ENCODE measurements around the gene PNMA6F. TPM values are rescaled to one million over a fixed set of nuclear protein-coding genes. Genes with fewer than 3 reads are reported as not detected.

PNMA6F gene
- total and polyA plus RNA-seq, 7 donors, result not detected

GRCh38 chrX:153352858-153353257 lies 31.3 kb upstream of the PNMA6F start:
- WGBS, 3 donors, result 66 to 80% (median 73%) methylated on average over 3 of the region's 3 CpGs
- intact Hi-C loops (cut with DNase I), result no loop called here
- no peak for DNase-seq
- H3K4me1 ChIP-seq, result no peaks in the 10 kb centered on the region
- ATAC-seq, result no peak
- H3K27ac ChIP-seq, result no peak overlapping the region
- peaks cover 0 to 4% (median 0%) of the 10 kb centered on the region in 3 donors for H3K27me3 ChIP-seq (ENCODE audit: insufficient read depth in 3 of 3, low read length in 2 of 3)
- TF ChIP-seq CTCF (IDR thresholded peaks at IDR 0.05), result no peak
- H3K9me3 ChIP-seq, result no peaks in the 10 kb centered on the region
- peaks cover 0 to 11% of the 10 kb centered on the region in 2 donors for H3K36me3 ChIP-seq (ENCODE audit: insufficient read depth in 1 of 2, low read depth in 1 of 2)
- no peak overlapping the region for H3K4me3 ChIP-seq

- intact Hi-C loops (cut with DNase I), result no loop called here
- Histone ChIP-seq H3K4me3 (no peak overlapping the region), H3K4me1 (no peaks in the 10 kb centered on the region), H3K27me3 (ENCODE audit: insufficient read depth in 3 of 3, low read length in 2 of 3) (peaks cover 0 to 4% (median 0%) of the 10 kb centered on the region in 3 donors), H3K36me3 (ENCODE audit: insufficient read depth in 1 of 2, low read depth in 1 of 2) (peaks cover 2 to 20% of the 10 kb centered on the region in 2 donors), H3K27ac (no peak overlapping the region), H3K9me3 (no peaks in the 10 kb centered on the region)
- TF ChIP-seq CTCF (IDR thresholded peaks at IDR 0.05), result no peak
- no peak for DNase-seq
- 78 to 92% (median 88%) methylated on average over 8 of the region's 8 CpGs for WGBS, 3 donors
- no peak for ATAC-seq
Measured at GRCh38 chrX:153351981-153352380, 30.4 kb upstream of the PNMA6F start.

GRCh38 chrX:153349952-153350351 lies 28.4 kb upstream of the PNMA6F start:
- Histone ChIP-seq H3K4me3 (no peak overlapping the region), H3K27ac (no peak overlapping the region), H3K27me3 (ENCODE audit: insufficient read depth in 3 of 3, low read length in 2 of 3) (peaks cover 0 to 4% (median 0%) of the 10 kb centered on the region in 3 donors), H3K4me1 (no peaks in the 10 kb centered on the region), H3K9me3 (no peaks in the 10 kb centered on the region), H3K36me3 (ENCODE audit: insufficient read depth in 1 of 2, low read depth in 1 of 2) (peaks cover 5 to 31% of the 10 kb centered on the region in 2 donors)
- no peak for TF ChIP-seq CTCF (IDR thresholded peaks at IDR 0.05)
- no peak for DNase-seq
- intact Hi-C loops (cut with DNase I), result no loop called here
- WGBS, 3 donors, result 91 to 100% (median 92%) methylated on average over 5 of the region's 5 CpGs
- ATAC-seq, result no peak

- Histone ChIP-seq H3K4me3 (no peak overlapping the region), H3K27me3 (ENCODE audit: insufficient read depth in 3 of 3, low read length in 2 of 3) (peaks cover 0 to 4% (median 0%) of the 10 kb centered on the region in 3 donors), H3K27ac (no peak overlapping the region), H3K9me3 (no peaks in the 10 kb centered on the region), H3K4me1 (no peaks in the 10 kb centered on the region), H3K36me3 (ENCODE audit: insufficient read depth in 1 of 2, low read depth in 1 of 2) (peaks cover 5 to 31% of the 10 kb centered on the region in 2 donors)
- no peak for TF ChIP-seq CTCF (IDR thresholded peaks at IDR 0.05)
- intact Hi-C loops (cut with DNase I), result no loop called here
- ATAC-seq, result no peak
- 86 to 95% (median 92%) methylated on average over 8 of the region's 8 CpGs for WGBS, 3 donors
- DNase-seq, result no peak
Measured at GRCh38 chrX:153348421-153348820, 26.9 kb upstream of the PNMA6F start.

- no peak for TF ChIP-seq CTCF (IDR thresholded peaks at IDR 0.05)
- 95 to 99% (median 96%) methylated on average over 27 to 38 of the region's 38 CpGs for WGBS, 3 donors
Measured at GRCh38 chrX:153347530-153347929, 26.0 kb upstream of the PNMA6F start.

More at GRCh38 chrX:153347530-153347929, 26.0 kb upstream of the PNMA6F start:
- intact Hi-C loops (cut with DNase I), result no loop called here
- Histone ChIP-seq H3K9me3 (no peaks in the 10 kb centered on the region), H3K4me1 (no peaks in the 10 kb centered on the region), H3K27me3 (ENCODE audit: insufficient read depth in 3 of 3, low read length in 2 of 3) (peaks cover 0 to 4% (median 0%) of the 10 kb centered on the region in 3 donors), H3K4me3 (no peak overlapping the region), H3K27ac (no peak overlapping the region), H3K36me3 (ENCODE audit: insufficient read depth in 1 of 2, low read depth in 1 of 2) (peaks cover 5 to 31% of the 10 kb centered on the region in 2 donors)
- DNase-seq (no peak), ATAC-seq (no peak)

Data from psoas muscle (tissue), 8 donors.